ENCODE results near the gene ASPDH. TPM values are rescaled to one million over a fixed set of nuclear protein-coding genes. Genes with fewer than 3 reads are reported as not detected.

Gene ASPDH
- total RNA-seq, 2 experiments from 2014 or later: not detected

DNA sequence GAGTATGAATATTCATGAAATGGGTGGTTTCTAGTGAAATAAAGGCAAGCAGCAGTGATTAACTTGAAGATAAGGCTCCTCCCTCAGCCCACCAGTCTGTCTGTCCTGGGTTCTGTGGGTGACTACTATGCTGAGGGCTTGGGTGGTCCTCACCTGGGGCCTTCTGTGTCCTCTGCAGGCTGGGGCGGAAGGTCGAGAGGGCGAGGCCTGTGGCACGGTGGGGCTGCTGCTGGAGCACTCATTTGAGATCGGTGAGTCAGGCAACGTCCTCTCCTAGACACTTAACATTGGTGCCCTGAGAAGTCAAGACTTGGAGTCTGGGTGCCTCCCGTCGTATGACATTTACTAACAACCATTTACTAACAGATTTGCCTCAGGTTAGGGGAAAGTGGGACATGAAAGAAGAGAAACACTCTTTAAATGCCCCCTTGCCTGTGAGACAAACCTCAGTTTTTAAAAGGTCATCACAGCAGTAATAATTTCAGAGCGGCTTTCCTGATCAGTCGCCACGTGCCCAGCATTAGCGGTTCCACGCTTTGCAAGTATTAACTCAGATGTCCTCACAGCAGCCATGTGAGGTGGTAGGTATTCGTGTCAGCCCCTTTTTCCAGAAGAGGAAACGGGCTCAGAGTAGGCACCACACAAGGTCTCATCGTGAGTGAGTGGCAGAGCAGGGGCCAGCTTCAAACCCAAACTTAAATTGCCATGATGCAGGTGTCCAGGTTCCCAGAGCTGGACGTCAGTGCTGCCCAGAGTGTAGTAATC, 35.8 kb downstream of the ASPDH start:
- ATAC-seq (no peak), DNase-seq (no peak)
- Mint-ChIP-seq H3K36me3 (ENCODE audit: low read depth) (peaks cover 25% of the 10 kb centered on the region), H3K27ac (peak overlapping the region; percentile 44), H3K27me3 (no peaks in the 10 kb centered on the region), H3K4me3 (peak overlapping the region; percentile 99), H3K9me3 (no peaks in the 10 kb centered on the region), H3K4me1 (ENCODE audit: low read depth) (peaks cover 23% of the 10 kb centered on the region)
- TF ChIP-seq, protein P1, sequence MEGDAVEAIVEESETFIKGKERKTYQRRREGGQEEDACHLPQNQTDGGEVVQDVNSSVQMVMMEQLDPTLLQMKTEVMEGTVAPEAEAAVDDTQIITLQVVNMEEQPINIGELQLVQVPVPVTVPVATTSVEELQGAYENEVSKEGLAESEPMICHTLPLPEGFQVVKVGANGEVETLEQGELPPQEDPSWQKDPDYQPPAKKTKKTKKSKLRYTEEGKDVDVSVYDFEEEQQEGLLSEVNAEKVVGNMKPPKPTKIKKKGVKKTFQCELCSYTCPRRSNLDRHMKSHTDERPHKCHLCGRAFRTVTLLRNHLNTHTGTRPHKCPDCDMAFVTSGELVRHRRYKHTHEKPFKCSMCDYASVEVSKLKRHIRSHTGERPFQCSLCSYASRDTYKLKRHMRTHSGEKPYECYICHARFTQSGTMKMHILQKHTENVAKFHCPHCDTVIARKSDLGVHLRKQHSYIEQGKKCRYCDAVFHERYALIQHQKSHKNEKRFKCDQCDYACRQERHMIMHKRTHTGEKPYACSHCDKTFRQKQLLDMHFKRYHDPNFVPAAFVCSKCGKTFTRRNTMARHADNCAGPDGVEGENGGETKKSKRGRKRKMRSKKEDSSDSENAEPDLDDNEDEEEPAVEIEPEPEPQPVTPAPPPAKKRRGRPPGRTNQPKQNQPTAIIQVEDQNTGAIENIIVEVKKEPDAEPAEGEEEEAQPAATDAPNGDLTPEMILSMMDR (IDR thresholded peaks at IDR 0.05): no peak
- ChIA-PET CTCF (interaction anchor here (1.0 to 1.7 kb wide), 5 partner anchors 9 to 121 kb away, joined by 3 to 6 read pairs (median 5); no protein-coding TSS in a partner anchor), POLR2A (interaction anchor here (1.1 kb wide), 1 partner anchor 121 kb away, joined by 4 read pairs; no protein-coding TSS in a partner anchor)
- intact Hi-C loops (cut with micrococcal nuclease): loop anchor here (2.0 kb wide), 1 partner anchor 33 kb away; the partner anchor contains the start of gene JOSD2

DNA sequence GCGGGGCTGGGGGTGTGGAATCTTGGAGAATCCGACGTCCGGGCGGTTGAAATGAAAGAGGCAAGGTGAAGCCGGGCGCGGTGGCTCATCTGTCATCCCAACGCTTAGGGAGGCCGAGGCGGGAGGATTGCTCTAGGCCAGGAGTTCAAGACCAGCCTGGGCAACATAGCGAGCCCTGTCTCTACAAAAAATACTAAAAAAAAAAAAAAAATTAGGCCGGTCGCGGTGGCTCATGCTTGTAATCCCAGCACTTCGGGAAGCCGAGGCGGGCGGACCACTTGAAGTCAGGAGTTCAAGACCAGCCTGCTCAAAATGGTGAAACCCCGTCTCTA, 36.8 kb downstream of the ASPDH start:
- Mint-ChIP-seq H3K27ac (peak overlapping the region; percentile 93), H3K36me3 (ENCODE audit: low read depth) (peaks cover 25% of the 10 kb centered on the region), H3K9me3 (no peaks in the 10 kb centered on the region), H3K4me3 (peak overlapping the region; percentile 99), H3K4me1 (ENCODE audit: low read depth) (peaks cover 23% of the 10 kb centered on the region), H3K27me3 (no peaks in the 10 kb centered on the region)
- intact Hi-C loops (cut with micrococcal nuclease): loop anchor here (2.0 kb wide), 1 partner anchor 34 kb away; the partner anchor contains the start of gene JOSD2
- ChIA-PET CTCF (interaction anchor here (1.0 kb wide), 1 partner anchor 119 kb away, joined by 3 read pairs; no protein-coding TSS in a partner anchor), POLR2A (interaction anchor here (1.1 to 1.7 kb wide), 3 partner anchors 35 to 120 kb away, joined by 3 to 5 read pairs (median 4); partner anchors contain the start of gene POLD1)
- TF ChIP-seq, protein P1 (IDR thresholded peaks at IDR 0.05): no peak
- no peak for ATAC-seq
- no peak for DNase-seq

DNA sequence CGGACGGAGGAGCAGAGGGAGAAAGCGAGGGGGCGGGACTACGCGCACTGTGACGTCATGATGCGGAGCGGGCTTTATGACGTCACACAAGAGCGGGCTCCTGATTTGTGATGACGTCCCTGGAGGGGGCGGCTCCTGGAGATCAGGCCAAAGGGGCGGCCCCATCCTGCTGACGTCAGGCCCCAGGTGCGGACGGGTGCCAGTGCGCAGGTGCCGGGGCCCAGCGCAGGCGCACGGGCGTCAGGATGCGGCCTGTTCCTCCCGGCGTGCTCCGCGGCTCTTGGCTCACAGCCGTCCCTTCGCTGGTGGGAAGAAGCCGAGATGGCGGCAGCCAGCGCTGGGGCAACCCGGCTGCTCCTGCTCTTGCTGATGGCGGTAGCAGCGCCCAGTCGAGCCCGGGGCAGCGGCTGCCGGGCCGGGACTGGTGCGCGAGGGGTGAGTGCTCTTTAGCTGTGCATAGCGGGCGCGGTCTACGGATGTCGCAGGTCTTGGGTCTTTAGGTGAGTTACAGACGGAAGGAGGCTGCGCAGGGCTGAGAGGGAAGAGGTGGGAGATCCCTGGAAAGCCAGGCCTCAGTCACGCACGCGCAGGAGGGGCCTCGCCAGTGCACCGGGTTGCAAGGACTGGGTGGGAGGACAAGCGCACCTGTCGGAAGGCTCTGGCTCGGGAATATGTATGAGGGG, 37.3 kb downstream of the ASPDH start, which contains the start of the genes EMC10 and GARIN5A:
TSS of gene EMC10 (plus strand) at position 284 of the 683 bp plus-strand sequence. CDS start at position 322, 38 bp downstream.
TSS of gene GARIN5A (minus strand) at position 625 of the 683 bp plus-strand sequence. CDS start at position 165, 460 bp downstream.
- DNase-seq (peak; percentile 98), ATAC-seq (peak; percentile 98)
- Mint-ChIP-seq H3K4me3 (peak within 1 kb of the TSS; percentile 99), H3K9me3 (no peaks in the 10 kb centered on the region), H3K4me1 (ENCODE audit: low read depth) (peaks cover 23% of the 10 kb centered on the region), H3K27ac (peak within 1 kb of the TSS; percentile 93), H3K36me3 (ENCODE audit: low read depth) (peaks cover 25% of the 10 kb centered on the region), H3K27me3 (no peaks in the 10 kb centered on the region)
- ChIA-PET CTCF (interaction anchor here (1.0 kb wide), 1 partner anchor 119 kb away, joined by 3 read pairs; no protein-coding TSS in a partner anchor), POLR2A (interaction anchor here (1.1 to 1.7 kb wide), 3 partner anchors 36 to 119 kb away, joined by 3 to 5 read pairs (median 4); partner anchors contain the start of gene POLD1)
- TF ChIP-seq, protein P1 (IDR thresholded peaks at IDR 0.05): no peak
- intact Hi-C loops (cut with micrococcal nuclease): loop anchor here (2.0 kb wide), 1 partner anchor 34 kb away; the partner anchor contains the start of gene JOSD2

DNA sequence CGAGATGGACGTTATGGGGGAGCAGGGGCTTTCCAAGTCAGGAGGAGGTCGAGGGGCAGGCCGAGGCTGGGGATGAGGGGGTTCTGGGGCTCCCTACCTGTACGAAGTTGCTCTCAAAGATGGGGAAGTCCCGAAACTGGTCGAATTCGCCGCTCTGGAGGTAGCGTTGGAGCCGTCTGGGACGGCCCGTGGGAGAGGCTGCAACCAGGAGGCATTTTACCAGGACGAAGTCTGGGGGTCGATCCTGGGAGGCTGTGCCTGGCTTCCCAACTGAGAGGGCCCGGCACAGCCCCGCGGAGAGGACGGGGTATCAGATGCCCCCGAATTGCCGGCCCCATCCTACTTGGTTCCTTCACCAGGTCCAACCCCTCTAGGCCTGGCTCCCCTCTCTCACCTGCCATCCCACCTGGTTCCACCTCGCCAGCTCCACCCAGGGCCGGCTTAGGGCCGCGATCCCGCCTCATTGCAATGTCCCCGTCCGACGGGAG, 37.9 kb downstream of the ASPDH start:
- ATAC-seq (no peak), DNase-seq (no peak)
- Mint-ChIP-seq H3K27ac (peak overlapping the region; percentile 73), H3K4me3 (peak overlapping the region; percentile 99), H3K9me3 (no peaks in the 10 kb centered on the region), H3K36me3 (ENCODE audit: low read depth) (peaks cover 22% of the 10 kb centered on the region), H3K27me3 (no peaks in the 10 kb centered on the region), H3K4me1 (ENCODE audit: low read depth) (peaks cover 23% of the 10 kb centered on the region)
- intact Hi-C loops (cut with micrococcal nuclease): loop anchor here (2.0 kb wide), 1 partner anchor 35 kb away; the partner anchor contains the start of gene JOSD2
- ChIA-PET POLR2A (interaction anchor here (1.2 to 1.7 kb wide), 2 partner anchors 36 to 92 kb away, joined by 3 to 5 read pairs; partner anchors contain the start of gene POLD1), CTCF (no interaction called here)
- TF ChIP-seq, protein P1 (IDR thresholded peaks at IDR 0.05): no peak
